Measurements from ENCODE around the gene SLC13A5.

The SLC13A5 gene

DNA sequence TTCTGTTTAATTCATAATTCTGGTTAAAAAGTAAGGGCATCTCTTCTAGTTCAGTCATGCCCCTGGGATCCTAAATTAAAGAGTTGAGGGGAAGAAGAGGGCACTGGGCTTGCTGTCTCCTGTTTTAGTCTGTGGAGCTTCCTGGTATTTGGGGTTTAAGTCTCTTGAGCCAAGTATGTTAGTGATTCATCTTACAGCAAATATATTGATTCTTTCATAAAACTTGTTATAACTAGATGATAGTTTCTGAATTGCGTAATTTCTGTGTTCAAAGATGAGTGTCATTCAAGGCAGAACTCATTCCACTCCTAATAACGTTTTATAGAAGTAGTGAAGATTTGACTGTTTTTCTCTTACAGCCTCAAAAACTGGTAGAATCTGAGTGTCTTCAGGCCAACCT lies 70.6 kb downstream of the SLC13A5 start:
- Histone ChIP-seq H3K4me3 (ENCODE audit: low read depth, low read length) (no peak overlapping the region), H3K36me3 (replicated peaks) (peaks cover 3% of the 10 kb centered on the region), H3K27me3 (replicated peaks) (no peaks in the 10 kb centered on the region), H3K27ac (no peak overlapping the region)
- TF ChIP-seq, protein P1, sequence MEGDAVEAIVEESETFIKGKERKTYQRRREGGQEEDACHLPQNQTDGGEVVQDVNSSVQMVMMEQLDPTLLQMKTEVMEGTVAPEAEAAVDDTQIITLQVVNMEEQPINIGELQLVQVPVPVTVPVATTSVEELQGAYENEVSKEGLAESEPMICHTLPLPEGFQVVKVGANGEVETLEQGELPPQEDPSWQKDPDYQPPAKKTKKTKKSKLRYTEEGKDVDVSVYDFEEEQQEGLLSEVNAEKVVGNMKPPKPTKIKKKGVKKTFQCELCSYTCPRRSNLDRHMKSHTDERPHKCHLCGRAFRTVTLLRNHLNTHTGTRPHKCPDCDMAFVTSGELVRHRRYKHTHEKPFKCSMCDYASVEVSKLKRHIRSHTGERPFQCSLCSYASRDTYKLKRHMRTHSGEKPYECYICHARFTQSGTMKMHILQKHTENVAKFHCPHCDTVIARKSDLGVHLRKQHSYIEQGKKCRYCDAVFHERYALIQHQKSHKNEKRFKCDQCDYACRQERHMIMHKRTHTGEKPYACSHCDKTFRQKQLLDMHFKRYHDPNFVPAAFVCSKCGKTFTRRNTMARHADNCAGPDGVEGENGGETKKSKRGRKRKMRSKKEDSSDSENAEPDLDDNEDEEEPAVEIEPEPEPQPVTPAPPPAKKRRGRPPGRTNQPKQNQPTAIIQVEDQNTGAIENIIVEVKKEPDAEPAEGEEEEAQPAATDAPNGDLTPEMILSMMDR (IDR thresholded peaks at IDR 0.05; ENCODE audit: low read depth, low read length, missing control alignments), result no peak
- no peak for DNase-seq
- in situ Hi-C loops (cut with HindIII; ENCODE audit: low pct_ligation_motif_present, low sequenced_read_pairs), result no loop called here

DNA sequence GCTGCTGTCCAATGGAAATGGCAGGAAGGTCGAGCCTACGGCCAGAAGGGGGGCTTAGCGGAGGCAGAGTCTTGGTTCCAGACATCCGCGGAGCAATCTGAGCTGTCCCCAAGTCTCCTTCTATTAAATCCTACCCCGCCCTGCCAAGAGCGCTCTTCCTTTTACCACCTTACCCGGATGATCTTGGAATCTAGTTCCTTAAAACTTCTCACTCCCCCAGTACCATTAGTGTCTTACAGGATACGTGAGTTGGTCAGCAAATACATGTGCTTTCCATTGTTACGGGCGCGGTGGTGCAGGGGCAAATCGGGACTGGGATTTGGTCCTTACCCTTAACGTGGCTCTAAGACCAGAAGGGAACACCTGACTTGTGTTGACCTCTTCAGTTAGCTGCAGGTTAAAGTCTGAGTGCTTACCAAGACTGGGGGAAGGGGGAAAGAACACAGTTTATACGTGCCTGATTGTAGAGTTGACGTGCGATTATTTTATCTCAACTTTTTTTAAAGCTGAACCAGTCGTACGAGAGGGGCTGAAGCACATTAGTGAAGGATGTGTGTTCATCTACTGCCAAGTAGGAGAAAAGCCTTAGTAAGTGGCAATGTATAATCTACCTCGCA lies 71.8 kb downstream of the SLC13A5 start:
- Histone ChIP-seq H3K27ac (peak overlapping the region; percentile 66), H3K36me3 (replicated peaks) (peaks cover 3% of the 10 kb centered on the region), H3K27me3 (replicated peaks) (no peaks in the 10 kb centered on the region), H3K4me3 (ENCODE audit: low read depth, low read length) (peak overlapping the region; percentile 89)
- TF ChIP-seq, protein P1 (IDR thresholded peaks at IDR 0.05; ENCODE audit: low read depth, low read length, missing control alignments), result no peak
- in situ Hi-C loops (cut with HindIII; ENCODE audit: low pct_ligation_motif_present, low sequenced_read_pairs), result no loop called here
- no peak for DNase-seq

DNA sequence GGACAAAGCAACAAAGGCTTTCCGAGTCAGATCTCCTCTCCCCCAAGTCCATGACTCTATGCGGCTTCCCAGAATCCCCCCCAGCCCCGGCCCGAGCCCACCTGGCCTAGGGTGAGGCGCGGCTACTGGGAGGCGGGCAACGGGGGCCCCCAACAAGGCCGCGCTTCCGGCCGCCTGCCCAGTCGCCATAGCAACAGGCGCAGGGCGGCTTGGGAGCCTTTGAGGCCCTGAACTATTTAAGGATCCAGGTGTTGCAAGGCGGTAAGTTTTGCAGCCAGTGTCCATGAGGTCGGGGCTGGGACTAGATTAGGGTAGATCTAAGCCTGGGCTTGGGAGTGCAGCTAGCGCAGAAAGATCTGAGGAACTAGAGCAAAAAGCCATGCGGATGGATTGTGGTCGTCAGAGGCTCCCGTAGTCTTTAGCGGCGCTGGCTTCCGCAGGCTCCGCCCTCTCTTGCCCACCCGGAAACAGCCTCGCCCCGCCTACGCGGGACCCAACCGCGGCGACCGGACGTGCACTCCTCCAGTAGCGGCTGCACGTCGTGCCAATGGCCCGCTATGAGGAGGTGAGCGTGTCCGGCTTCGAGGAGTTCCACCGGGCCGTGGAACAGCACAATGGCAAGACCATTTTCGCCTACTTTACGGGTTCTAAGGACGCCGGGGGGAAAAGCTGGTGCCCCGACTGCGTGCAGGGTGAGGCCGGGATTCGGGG lies 72.5 kb downstream of the SLC13A5 start, which contains the start of the genes KIAA0753 and TXNDC17:
KIAA0753 (minus strand) TSS at position 176 of the 711 bp plus-strand sequence. CDS start 5,608 bp downstream, outside the sequence.
TXNDC17 (plus strand) TSS at position 525 of the 711 bp plus-strand sequence; CDS start at position 548, 23 bp downstream.
- peaks cover 3% of the 10 kb centered on the region for H3K36me3 ChIP-seq (replicated peaks)
- peak within 1 kb of the TSS; percentile 89 for H3K4me3 ChIP-seq (ENCODE audit: low read depth, low read length)
- TF ChIP-seq, protein P1 (IDR thresholded peaks at IDR 0.05; ENCODE audit: low read depth, low read length, missing control alignments), result no peak
- peak within 1 kb of the TSS; percentile 66 for H3K27ac ChIP-seq
- peak; percentile 85 for DNase-seq
- H3K27me3 ChIP-seq (replicated peaks), result no peaks in the 10 kb centered on the region
- in situ Hi-C loops (cut with HindIII; ENCODE audit: low pct_ligation_motif_present, low sequenced_read_pairs), result no loop called here

DNA sequence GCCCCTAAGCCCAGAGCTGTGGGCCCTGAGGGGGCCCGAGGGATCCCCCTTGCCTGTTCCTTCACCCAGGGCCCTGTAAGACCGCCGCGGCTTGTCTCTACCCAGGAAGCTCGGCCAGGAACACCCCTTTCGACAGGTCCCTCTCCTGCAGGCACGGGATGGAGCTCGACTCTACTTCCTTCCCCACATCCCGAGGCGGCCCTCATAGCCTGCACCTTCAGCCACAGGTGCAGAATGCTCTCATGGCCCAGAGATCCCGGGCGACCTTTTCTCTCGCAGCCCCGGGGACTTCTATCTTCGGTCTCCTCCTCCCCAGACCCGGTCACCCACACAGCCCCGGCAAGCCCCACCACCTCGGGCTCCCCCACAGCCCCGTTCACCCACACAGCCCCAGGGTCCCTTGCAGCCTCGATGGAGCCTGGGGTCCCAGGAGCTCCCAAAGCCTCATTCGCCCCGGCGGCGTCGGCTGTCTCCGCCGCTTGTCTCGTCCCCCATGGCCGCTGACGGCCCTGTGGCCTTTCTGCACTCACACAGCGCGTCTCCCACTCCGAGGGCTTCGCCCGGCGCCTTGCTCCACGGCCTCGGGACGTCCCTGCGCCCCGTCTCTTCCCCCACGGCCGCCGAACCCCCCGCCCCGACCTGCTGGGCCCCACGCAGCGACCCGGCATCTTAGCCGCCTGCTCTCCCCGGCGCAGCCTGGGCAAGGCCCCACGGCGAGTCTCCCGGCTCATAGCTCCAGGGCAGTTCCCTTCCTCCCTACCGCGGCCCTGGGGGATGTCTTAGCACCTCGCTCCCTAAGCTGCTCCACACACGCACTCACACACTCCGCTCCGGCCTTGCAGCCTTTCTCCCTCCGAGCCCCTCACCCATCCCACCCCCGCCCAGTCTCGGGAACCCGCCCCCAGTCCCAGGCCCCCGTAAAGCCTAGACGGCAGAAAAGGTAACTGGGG lies 73.3 kb downstream of the SLC13A5 start:
- Histone ChIP-seq H3K4me3 (ENCODE audit: low read depth, low read length) (peak overlapping the region; percentile 89), H3K27ac (peak overlapping the region; percentile 66), H3K36me3 (replicated peaks) (peaks cover 3% of the 10 kb centered on the region), H3K27me3 (replicated peaks) (no peaks in the 10 kb centered on the region)
- in situ Hi-C loops (cut with HindIII; ENCODE audit: low pct_ligation_motif_present, low sequenced_read_pairs), result no loop called here
- no peak for DNase-seq
- TF ChIP-seq, protein P1 (IDR thresholded peaks at IDR 0.05; ENCODE audit: low read depth, low read length, missing control alignments), result no peak

DNA sequence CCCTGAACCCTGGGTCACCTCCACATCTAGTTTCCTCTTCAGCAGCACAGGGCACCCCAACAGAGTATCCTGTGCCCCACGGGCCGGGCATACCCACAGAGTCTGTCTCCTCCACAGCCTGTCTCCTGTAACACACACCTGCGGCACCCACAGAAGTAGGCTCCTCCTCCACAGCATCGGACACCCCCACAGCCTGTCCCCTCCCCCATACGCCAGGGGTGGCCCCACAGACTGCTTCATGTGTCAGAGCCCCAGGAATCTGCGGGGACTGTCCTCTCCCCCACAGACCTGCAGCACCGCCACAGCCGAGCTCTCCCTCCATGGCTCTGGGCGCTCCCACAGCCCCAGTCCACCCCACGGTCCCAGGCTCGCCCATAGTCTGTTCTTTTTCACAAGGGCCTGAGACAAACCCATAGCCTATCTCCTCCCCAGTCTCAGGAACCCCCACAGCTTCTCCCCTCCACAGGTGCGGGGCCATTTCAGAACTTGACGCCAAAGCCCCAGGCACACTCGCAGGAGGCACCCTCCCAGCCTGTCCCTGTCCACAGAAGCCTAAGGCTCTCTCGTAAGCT lies 74.1 kb downstream of the SLC13A5 start:
- H3K4me3 ChIP-seq (ENCODE audit: low read depth, low read length), result peak overlapping the region; percentile 89
- no peak overlapping the region for H3K27ac ChIP-seq

More for the DNA sequence above, 74.1 kb downstream of the SLC13A5 start:
- Histone ChIP-seq H3K27me3 (replicated peaks) (no peaks in the 10 kb centered on the region), H3K36me3 (replicated peaks) (peaks cover 5% of the 10 kb centered on the region)
- TF ChIP-seq, protein P1 (IDR thresholded peaks at IDR 0.05; ENCODE audit: low read depth, low read length, missing control alignments), result no peak
- no peak for DNase-seq
- in situ Hi-C loops (cut with HindIII; ENCODE audit: low pct_ligation_motif_present, low sequenced_read_pairs), result no loop called here
